NT2/D1 (cell line): Measurements from ENCODE around the gene ARHGAP33.
"Not testable (repeated sequence)": the region's sequence is repeated elsewhere in the genome, so short reads cannot be mapped to it uniquely, and the experiment has no call there.

Experiments used
- DNase-seq: peaks from one replicate; pipeline ENCODE4 v3.0.0-alpha.2; 2011; ENCODE audit warnings: low read depth, low spot score
- H3K27me3 ChIP-seq: 2 replicates; pipeline ENCODE4 v1.6.0; 2011; ENCODE audit warnings: mild to moderate bottlenecking; ENCODE audit not compliant: insufficient read length, insufficient read depth
- H3K36me3 ChIP-seq: 2 replicates; pipeline ENCODE4 v1.6.1; 2011; ENCODE audit warnings: mild to moderate bottlenecking, low read length, mixed read lengths; ENCODE audit not compliant: insufficient read depth, insufficient read length
- H3K4me1 ChIP-seq: 2 replicates; pipeline ENCODE4 v1.5.1; 2011; ENCODE audit not compliant: insufficient read depth, insufficient read length
- H3K4me3 ChIP-seq: 2 replicates; pipeline ENCODE4 v1.5.1; 2011; ENCODE audit warnings: low read depth; ENCODE audit not compliant: insufficient read length
- H3K9ac ChIP-seq: 2 replicates; pipeline ENCODE4 v1.6.0; 2011; ENCODE audit warnings: low read depth; ENCODE audit not compliant: insufficient read length
- H3K9me3 ChIP-seq: 2 replicates; pipeline ENCODE4 v1.5.1; 2011; ENCODE audit warnings: mild to moderate bottlenecking, low read length; ENCODE audit not compliant: insufficient read depth
- SUZ12 ChIP-seq: IDR thresholded peaks from 2 replicates; pipeline ENCODE4 v1.6.1; 2011; ENCODE audit not compliant: insufficient read length, insufficient read depth; ENCODE audit errors: extremely low read depth
- YY1 ChIP-seq: IDR thresholded peaks from 2 replicates; pipeline ENCODE4 v1.6.1; 2011; ENCODE audit not compliant: insufficient read length, insufficient read depth
- ZNF274 ChIP-seq: IDR thresholded peaks from 2 replicates; pipeline ENCODE4 v1.6.1; 2011; ENCODE audit warnings: mild to moderate bottlenecking, low read depth, low read length

Gene ARHGAP33

GRCh38 chr19:35790981-35791813 is 15.8 kb downstream of the ARHGAP33 start:
- no peak for DNase-seq
- no peaks in the 10 kb centered on the region for H3K27me3 ChIP-seq
- H3K4me3 ChIP-seq, result no peak overlapping the region
- H3K36me3 ChIP-seq, result no peaks in the 10 kb centered on the region
- H3K9ac ChIP-seq, result no peak overlapping the region
- TF ChIP-seq ZNF274, result no peak
- no peak for TF ChIP-seq YY1
- TF ChIP-seq SUZ12, result no peak
- H3K9me3 ChIP-seq, result no peaks in the 10 kb centered on the region
- H3K4me1 ChIP-seq, result peaks cover 19% of the 10 kb centered on the region

GRCh38 chr19:35791814-35792279 is 16.5 kb downstream of the ARHGAP33 start:
- no peaks in the 10 kb centered on the region for H3K36me3 ChIP-seq
- peaks cover 17% of the 10 kb centered on the region for H3K4me1 ChIP-seq
- no peak for DNase-seq
- H3K9ac ChIP-seq, result no peak overlapping the region
- H3K27me3 ChIP-seq, result no peaks in the 10 kb centered on the region
- H3K4me3 ChIP-seq, result no peak overlapping the region
- no peak for TF ChIP-seq SUZ12
- no peak for TF ChIP-seq YY1
- no peak for TF ChIP-seq ZNF274
- H3K9me3 ChIP-seq, result no peaks in the 10 kb centered on the region

GRCh38 chr19:35792312-35792711 is 16.9 kb downstream of the ARHGAP33 start:
- no peak for DNase-seq
- Histone ChIP-seq H3K9me3 (no peaks in the 10 kb centered on the region), H3K27me3 (no peaks in the 10 kb centered on the region), H3K36me3 (no peaks in the 10 kb centered on the region), H3K9ac (no peak overlapping the region), H3K4me1 (peaks cover 16% of the 10 kb centered on the region), H3K4me3 (no peak overlapping the region)
- TF ChIP-seq SUZ12, result no peak
- no peak for TF ChIP-seq ZNF274
- no peak for TF ChIP-seq YY1

GRCh38 chr19:35792888-35793287 is 17.5 kb downstream of the ARHGAP33 start:
- DNase-seq, result no peak
- no peaks in the 10 kb centered on the region for H3K36me3 ChIP-seq
- TF ChIP-seq SUZ12, result no peak
- no peak for TF ChIP-seq YY1
- TF ChIP-seq ZNF274, result no peak
- H3K9me3 ChIP-seq, result no peaks in the 10 kb centered on the region
- H3K4me3 ChIP-seq, result no peak overlapping the region
- H3K27me3 ChIP-seq, result no peaks in the 10 kb centered on the region
- peaks cover 19% of the 10 kb centered on the region for H3K4me1 ChIP-seq
- H3K9ac ChIP-seq, result no peak overlapping the region

GRCh38 chr19:35793381-35794165 is 18.2 kb downstream of the ARHGAP33 start:
- TF ChIP-seq ZNF274 (no peak), SUZ12 (no peak), YY1 (no peak)
- Histone ChIP-seq H3K36me3 (no peaks in the 10 kb centered on the region), H3K4me3 (no peak overlapping the region), H3K4me1 (peaks cover 19% of the 10 kb centered on the region), H3K27me3 (no peaks in the 10 kb centered on the region), H3K9ac (no peak overlapping the region), H3K9me3 (no peaks in the 10 kb centered on the region)
- no peak for DNase-seq

- not testable (repeated sequence) for H3K9ac ChIP-seq, H3K9me3 ChIP-seq, H3K27me3 ChIP-seq, H3K4me3 ChIP-seq, H3K36me3 ChIP-seq, DNase-seq
- peaks cover 13% of the 10 kb centered on the region for H3K4me1 ChIP-seq
Measured at GRCh38 chr19:35795564-35795963, 20.2 kb downstream of the ARHGAP33 start.

GRCh38 chr19:35796645-35797542 is 21.5 kb downstream of the ARHGAP33 start:
- Histone ChIP-seq H3K9me3 (no peaks in the 10 kb centered on the region), H3K4me3 (no peak overlapping the region), H3K4me1 (peaks cover 3% of the 10 kb centered on the region), H3K36me3 (no peaks in the 10 kb centered on the region), H3K27me3 (no peaks in the 10 kb centered on the region), H3K9ac (no peak overlapping the region)
- TF ChIP-seq ZNF274 (no peak), YY1 (no peak), SUZ12 (no peak)
- no peak for DNase-seq
